Peyer's patch (tissue), 4 donors: ENCODE results near the gene ADRM1.

ENCODE experiments used
- POLR2A ChIP-seq, 2 donors: fragments of 450-650 bp; IDR thresholded peaks; one replicate each; pipeline ENCODE4 v1.5.1; 2017; ENCODE audit warnings: antibody characterized with exemption in 2 of 2, mild to moderate bottlenecking in 2 of 2, moderate library complexity in 2 of 2
- TF ChIP-seq, protein P1 (sequence below), 6 experiments: fragments of 450-650 bp in 4 of 6; fragments of 200-600 bp in 2 of 6; sonication (generic) in 1 of 6; IDR thresholded peaks; one replicate each; pipeline ENCODE4 v1.5.1; 2017 to 2019; ENCODE audit warnings: antibody characterized with exemption in 6 of 6, mild to moderate bottlenecking in 3 of 6, moderate library complexity in 1 of 6

DNA sequence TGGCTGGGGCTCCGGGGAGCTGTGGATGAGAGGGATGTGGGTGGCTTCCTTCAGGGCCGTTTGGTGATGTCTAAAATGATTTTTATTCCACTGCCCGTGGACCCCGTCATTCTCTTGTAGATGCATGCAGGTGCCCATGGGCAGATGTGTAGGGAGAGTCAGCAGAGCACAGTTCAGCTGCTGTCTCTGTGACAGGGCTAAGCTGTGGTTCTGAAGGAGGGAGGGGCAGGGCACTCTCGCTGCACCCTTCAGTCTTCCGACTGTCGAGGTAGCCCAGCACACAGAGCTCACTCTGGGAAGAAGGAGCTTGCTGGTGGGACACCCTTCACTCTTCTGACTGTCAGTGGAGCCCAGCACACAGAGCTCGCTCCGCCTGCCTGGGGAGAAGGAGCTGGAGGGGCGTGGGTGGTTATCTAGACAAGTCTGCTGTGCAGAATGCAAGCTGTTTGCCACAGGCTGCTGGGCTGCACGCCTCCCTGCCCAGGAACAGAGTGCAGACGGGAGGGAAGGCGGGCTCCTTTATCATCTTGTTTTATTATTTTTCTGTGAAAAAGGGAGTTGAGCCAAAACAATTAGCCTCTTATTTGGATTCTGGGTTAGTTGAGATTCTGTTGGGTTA, 28.4 kb upstream of the ADRM1 start:
- TF ChIP-seq POLR2A (IDR thresholded peaks at IDR 0.05): no peak
- TF ChIP-seq, protein P1, sequence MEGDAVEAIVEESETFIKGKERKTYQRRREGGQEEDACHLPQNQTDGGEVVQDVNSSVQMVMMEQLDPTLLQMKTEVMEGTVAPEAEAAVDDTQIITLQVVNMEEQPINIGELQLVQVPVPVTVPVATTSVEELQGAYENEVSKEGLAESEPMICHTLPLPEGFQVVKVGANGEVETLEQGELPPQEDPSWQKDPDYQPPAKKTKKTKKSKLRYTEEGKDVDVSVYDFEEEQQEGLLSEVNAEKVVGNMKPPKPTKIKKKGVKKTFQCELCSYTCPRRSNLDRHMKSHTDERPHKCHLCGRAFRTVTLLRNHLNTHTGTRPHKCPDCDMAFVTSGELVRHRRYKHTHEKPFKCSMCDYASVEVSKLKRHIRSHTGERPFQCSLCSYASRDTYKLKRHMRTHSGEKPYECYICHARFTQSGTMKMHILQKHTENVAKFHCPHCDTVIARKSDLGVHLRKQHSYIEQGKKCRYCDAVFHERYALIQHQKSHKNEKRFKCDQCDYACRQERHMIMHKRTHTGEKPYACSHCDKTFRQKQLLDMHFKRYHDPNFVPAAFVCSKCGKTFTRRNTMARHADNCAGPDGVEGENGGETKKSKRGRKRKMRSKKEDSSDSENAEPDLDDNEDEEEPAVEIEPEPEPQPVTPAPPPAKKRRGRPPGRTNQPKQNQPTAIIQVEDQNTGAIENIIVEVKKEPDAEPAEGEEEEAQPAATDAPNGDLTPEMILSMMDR (IDR thresholded peaks at IDR 0.05): no peak
